ENCODE measurements around the gene TBRG1. TPM values are rescaled to one million over a fixed set of nuclear protein-coding genes. Genes with fewer than 3 reads are reported as not detected.

TBRG1 gene
- total RNA-seq, 1 donor from 2014 or later: 29.7 TPM

- no peaks in the 10 kb centered on the region for H3K9me3 ChIP-seq
- H3K27ac ChIP-seq: no peak overlapping the region
- peaks cover 0 to 7% of the 10 kb centered on the region in 2 donors for H3K36me3 ChIP-seq
- no peak for DNase-seq (ENCODE audit: extremely low spot score in 2 of 2)
- no peaks in the 10 kb centered on the region for H3K27me3 ChIP-seq
- no peak overlapping the region for H3K4me3 ChIP-seq
- no peaks in the 10 kb centered on the region for H3K4me1 ChIP-seq
- intact Hi-C loops (cut with DNase I): no loop called here
- no peak for TF ChIP-seq POLR2AphosphoS5 (IDR thresholded peaks at IDR 0.05; ENCODE audit: insufficient read depth in 1 of 2, low read depth in 1 of 2)
Observed at GRCh38 chr11:124638500-124638899, 15.8 kb downstream of the TBRG1 start.

- Histone ChIP-seq H3K4me1 (no peaks in the 10 kb centered on the region), H3K9me3 (no peaks in the 10 kb centered on the region), H3K27me3 (no peaks in the 10 kb centered on the region), H3K27ac (no peak overlapping the region), H3K36me3 (no peaks in the 10 kb centered on the region), H3K4me3 (no peak overlapping the region)
- intact Hi-C loops (cut with DNase I): no loop called here
- TF ChIP-seq CTCF (IDR thresholded peaks at IDR 0.05) (no peak), POLR2A (IDR thresholded peaks at IDR 0.05) (no peak), POLR2AphosphoS5 (IDR thresholded peaks at IDR 0.05; ENCODE audit: insufficient read depth in 1 of 2, low read depth in 1 of 2) (no peak)
- no peak for DNase-seq (ENCODE audit: extremely low spot score in 2 of 2)
Observed at GRCh38 chr11:124639186-124639585, 16.5 kb downstream of the TBRG1 start.

- intact Hi-C loops (cut with DNase I): no loop called here
- Histone ChIP-seq H3K36me3 (no peaks in the 10 kb centered on the region), H3K9me3 (no peaks in the 10 kb centered on the region)
Observed at GRCh38 chr11:124640666-124641065, 18.0 kb downstream of the TBRG1 start.

GRCh38 chr11:124642628-124643027, 20.0 kb downstream of the TBRG1 start:
- no peak for DNase-seq (ENCODE audit: extremely low spot score in 2 of 2)
- no peaks in the 10 kb centered on the region for H3K27me3 ChIP-seq
- TF ChIP-seq POLR2AphosphoS5 (IDR thresholded peaks at IDR 0.05; ENCODE audit: insufficient read depth in 1 of 2, low read depth in 1 of 2) (no peak), CTCF (IDR thresholded peaks at IDR 0.05) (no peak), POLR2A (IDR thresholded peaks at IDR 0.05) (no peak)
- no peak overlapping the region for H3K27ac ChIP-seq
- H3K4me1 ChIP-seq: no peaks in the 10 kb centered on the region
- H3K4me3 ChIP-seq: no peak overlapping the region
- H3K9me3 ChIP-seq: no peaks in the 10 kb centered on the region
- H3K36me3 ChIP-seq: no peaks in the 10 kb centered on the region
- intact Hi-C loops (cut with DNase I): no loop called here

More at GRCh38 chr11:124640666-124641065, 18.0 kb downstream of the TBRG1 start:
- Histone ChIP-seq H3K27me3 (no peaks in the 10 kb centered on the region), H3K4me1 (no peaks in the 10 kb centered on the region), H3K4me3 (no peak overlapping the region), H3K27ac (no peak overlapping the region)
- no peak for TF ChIP-seq CTCF (IDR thresholded peaks at IDR 0.05)
- TF ChIP-seq POLR2A (IDR thresholded peaks at IDR 0.05): no peak
- TF ChIP-seq POLR2AphosphoS5 (IDR thresholded peaks at IDR 0.05; ENCODE audit: insufficient read depth in 1 of 2, low read depth in 1 of 2): no peak
- DNase-seq (ENCODE audit: extremely low spot score in 2 of 2): no peak

- no peak for DNase-seq (ENCODE audit: extremely low spot score in 2 of 2)
- Histone ChIP-seq H3K4me3 (no peak overlapping the region), H3K9me3 (no peaks in the 10 kb centered on the region), H3K27me3 (no peaks in the 10 kb centered on the region), H3K4me1 (no peaks in the 10 kb centered on the region), H3K27ac (no peak overlapping the region), H3K36me3 (no peaks in the 10 kb centered on the region)
- TF ChIP-seq POLR2A (IDR thresholded peaks at IDR 0.05) (no peak), CTCF (IDR thresholded peaks at IDR 0.05) (no peak), POLR2AphosphoS5 (IDR thresholded peaks at IDR 0.05; ENCODE audit: insufficient read depth in 1 of 2, low read depth in 1 of 2) (no peak)
- intact Hi-C loops (cut with DNase I): no loop called here
Observed at GRCh38 chr11:124643042-124643604, 20.5 kb downstream of the TBRG1 start.
